HG02610 (cell line): ENCODE data around the gene ARHGEF28.

Experiments used
- ATAC-seq: cut with Tn5 transposase; IDR thresholded peaks from one replicate; pipeline ENCODE4 v1.9.1; 2021; ENCODE audit warnings: mild to moderate bottlenecking, moderate library complexity; ENCODE audit not compliant: unreplicated experiment

ARHGEF28 gene

DNA sequence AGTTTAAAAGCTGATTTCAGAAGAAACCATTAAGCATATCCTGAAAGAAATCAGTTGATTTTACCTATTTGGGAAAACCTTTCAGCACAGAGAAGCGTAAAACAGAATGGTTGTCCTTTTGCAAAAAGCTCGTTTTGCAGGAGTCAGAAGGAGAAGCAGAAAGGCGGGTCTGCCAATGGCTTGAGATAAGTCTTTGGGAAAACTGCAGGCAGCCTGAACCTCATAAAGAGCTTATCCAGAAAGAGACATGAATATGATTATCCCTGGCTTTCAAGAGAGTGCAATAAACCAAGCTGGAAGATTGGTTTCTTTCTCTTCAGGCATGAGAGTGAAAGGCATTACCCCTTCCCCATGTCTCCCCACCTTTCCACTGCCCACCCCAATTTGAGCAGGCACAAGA is 353.3 kb downstream of the ARHGEF28 start:
- ATAC-seq: no peak

DNA sequence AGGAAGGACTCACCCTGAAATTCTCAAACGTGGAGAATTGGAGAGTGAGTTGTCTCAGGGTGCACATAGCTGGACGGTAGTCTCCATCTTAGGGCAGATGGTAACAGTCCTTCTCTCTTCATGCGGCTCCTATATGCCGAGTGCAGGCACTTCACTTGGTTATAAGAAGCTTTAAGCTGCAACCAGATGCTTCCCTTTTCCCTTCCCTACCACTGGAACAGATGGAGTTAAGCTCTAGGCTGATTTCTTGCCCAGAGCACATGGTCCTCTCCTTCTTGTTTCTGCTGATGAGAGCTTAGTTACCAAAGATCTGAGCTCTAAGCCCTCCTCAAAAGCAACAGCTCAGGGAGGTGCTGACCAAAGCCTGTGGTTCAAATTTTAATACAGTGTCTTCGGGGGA is 355.7 kb downstream of the ARHGEF28 start:
- no peak for ATAC-seq

DNA sequence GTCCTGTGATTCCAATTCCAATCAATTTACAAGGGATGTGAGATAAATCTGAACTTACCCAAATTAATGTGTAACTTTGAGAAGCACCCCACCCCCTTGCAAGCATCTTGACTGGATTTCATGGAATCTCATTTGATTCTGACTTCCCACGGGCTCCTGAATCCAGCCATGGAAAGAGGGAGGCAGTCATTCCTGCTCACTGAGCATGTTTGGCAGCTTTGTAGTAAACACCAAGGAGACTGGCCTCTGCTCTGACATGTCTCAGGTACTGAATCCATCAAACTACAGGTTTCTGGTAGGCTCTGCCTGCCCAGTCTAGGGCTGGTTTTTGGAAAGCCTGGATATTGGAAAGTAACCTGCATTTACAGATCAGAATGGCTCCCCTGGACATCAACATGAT is 357.6 kb downstream of the ARHGEF28 start:
- no peak for ATAC-seq

DNA sequence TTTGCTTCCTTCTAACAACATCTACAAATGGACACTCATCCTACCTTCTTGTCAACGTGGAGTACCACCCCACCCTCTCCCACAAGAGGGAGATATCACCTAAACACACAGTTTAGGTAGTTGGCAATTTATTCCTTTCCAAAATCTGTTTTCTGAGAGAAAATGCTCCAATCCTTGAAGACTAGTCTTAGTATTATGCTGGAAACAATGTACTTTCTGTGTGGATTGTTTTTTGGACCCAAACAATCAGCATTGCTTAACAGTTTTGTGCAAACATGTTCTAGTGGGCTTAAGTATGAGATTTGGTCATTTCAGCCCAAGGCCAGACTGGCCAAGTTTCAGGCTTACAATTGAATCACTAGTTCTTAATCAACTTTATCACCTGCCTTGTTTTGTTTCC is 359.1 kb downstream of the ARHGEF28 start:
- no peak for ATAC-seq

DNA sequence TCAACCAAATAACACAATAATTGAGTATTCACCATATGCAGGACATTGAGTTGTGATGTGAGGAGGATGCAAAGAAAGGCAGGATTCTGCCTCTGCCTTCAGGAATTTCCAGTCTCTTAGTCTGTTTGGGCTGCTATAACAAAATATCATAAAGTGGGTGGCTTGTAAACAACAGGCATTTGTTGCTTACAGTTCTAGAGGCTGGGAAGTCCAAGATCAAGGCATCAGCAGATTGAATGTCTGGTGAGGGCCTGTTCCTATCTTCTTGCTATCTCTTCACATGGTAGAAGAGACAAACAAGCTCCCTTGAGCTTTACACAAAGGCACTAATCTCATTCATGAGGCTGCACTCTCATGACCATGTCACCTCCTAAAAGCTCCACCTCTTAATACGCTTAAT is 360.7 kb downstream of the ARHGEF28 start:
- ATAC-seq: no peak

DNA sequence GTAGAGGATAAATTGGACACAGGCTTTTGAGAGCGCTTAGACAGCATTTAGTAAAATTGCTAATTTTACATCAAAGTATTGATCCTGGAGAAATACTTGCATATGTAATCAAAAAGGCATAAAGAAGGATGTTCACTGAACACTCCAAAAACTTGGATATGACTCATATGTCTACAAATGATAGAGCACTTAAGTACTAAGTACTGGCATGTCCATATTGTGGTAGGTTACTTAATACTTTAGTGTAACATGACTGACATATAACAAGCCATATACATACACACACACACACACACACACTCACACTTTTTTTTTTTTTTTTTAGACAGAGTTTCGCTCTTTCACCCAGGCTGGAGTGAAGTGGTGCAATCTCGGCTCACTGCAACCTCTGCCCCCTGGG is 361.9 kb downstream of the ARHGEF28 start:
- no peak for ATAC-seq

DNA sequence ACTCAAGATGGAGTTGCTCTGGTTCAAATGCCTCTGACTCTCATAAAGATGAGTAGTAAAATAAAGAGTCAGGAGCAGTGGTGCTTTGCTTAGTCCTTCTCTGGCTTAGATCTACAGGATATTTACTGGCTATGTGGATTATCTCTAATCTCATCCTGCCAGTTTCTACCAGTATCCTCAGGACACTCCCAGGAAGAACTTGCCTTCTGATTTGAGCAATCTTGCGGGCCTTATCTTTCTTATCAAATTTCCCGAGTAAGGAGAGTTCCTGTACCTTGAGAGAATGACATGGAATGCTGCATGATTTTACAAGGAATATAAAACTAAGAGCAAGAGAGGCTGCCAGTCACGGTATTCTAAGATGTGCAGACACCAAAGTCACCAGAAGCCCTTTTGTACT is 364.0 kb downstream of the ARHGEF28 start:
- ATAC-seq: no peak
